ENCODE measurements around the gene KLHL40. TPM values are rescaled to one million over a fixed set of nuclear protein-coding genes. Genes with fewer than 3 reads are reported as not detected.

KLHL40 gene
- total RNA-seq, 2 donors from 2014 or later: not detected

GRCh38 chr3:42683875-42684598 lies 1.3 kb upstream of the KLHL40 start:
- ATAC-seq (replicated peaks in 1 of 2) (peak; percentile 94 to 95), DNase-seq (peak; percentile 45 to 52)
- peaks cover 4 to 6% of the 10 kb centered on the region in 2 donors for H3K36me3 Mint-ChIP-seq (ENCODE audit: insufficient read depth in 2 of 2)
- H3K9me3 Mint-ChIP-seq: peaks cover 1% of the 10 kb centered on the region in 2 donors
- H3K4me1 Mint-ChIP-seq (ENCODE audit: low read depth): peaks cover 31% of the 10 kb centered on the region
- H3K4me3 Mint-ChIP-seq: no peak overlapping the region
- H3K27ac Mint-ChIP-seq: no peak overlapping the region
- H3K27me3 Mint-ChIP-seq (ENCODE audit: low read depth): peaks cover 44% of the 10 kb centered on the region

- Mint-ChIP-seq H3K36me3 (ENCODE audit: insufficient read depth in 2 of 2) (peaks cover 3% of the 10 kb centered on the region in 2 donors), H3K4me1 (ENCODE audit: low read depth) (peaks cover 28% of the 10 kb centered on the region), H3K27me3 (ENCODE audit: low read depth) (peaks cover 46% of the 10 kb centered on the region), H3K27ac (no peak overlapping the region), H3K4me3 (no peak overlapping the region), H3K9me3 (no peaks in the 10 kb centered on the region)
- DNase-seq (no peak), ATAC-seq (replicated peaks in 1 of 2) (no peak)
Measured at GRCh38 chr3:42684632-42685362, 540 bp upstream of the KLHL40 start.

DNA sequence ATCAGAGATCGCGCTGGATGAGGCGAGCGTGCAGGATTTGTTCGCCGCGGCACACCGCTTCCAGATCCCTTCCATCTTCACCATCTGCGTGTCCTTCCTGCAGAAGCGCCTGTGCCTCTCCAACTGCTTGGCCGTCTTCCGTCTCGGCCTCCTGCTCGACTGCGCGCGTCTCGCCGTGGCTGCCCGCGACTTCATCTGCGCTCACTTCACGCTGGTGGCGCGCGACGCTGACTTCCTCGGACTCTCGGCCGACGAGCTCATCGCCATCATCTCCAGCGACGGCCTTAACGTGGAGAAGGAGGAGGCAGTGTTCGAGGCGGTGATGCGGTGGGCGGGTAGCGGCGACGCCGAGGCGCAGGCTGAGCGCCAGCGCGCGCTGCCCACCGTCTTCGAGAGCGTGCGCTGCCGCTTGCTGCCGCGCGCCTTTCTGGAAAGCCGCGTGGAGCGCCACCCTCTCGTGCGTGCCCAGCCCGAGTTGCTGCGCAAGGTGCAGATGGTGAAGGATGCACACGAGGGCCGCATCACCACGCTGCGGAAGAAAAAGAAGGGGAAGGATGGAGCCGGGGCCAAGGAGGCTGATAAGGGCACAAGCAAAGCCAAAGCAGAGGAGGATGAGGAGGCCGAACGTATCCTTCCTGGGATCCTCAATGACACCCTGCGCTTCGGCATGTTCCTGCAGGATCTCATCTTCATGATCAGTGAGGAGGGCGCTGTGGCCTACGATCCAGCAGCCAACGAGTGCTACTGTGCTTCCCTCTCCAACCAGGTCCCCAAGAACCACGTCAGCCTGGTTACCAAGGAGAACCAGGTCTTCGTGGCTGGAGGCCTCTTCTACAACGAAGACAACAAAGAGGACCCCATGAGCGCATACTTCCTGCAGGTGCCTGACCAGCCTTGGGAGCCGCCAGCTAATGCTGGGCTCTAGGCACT lies 819 bp downstream of the KLHL40 start:
- Mint-ChIP-seq H3K9me3 (no peaks in the 10 kb centered on the region), H3K36me3 (ENCODE audit: insufficient read depth in 2 of 2) (no peaks in the 10 kb centered on the region), H3K4me3 (peak overlapping the region; percentile 46 to 77), H3K4me1 (ENCODE audit: low read depth) (peaks cover 20% of the 10 kb centered on the region), H3K27ac (no peak overlapping the region), H3K27me3 (ENCODE audit: low read depth) (peaks cover 51% of the 10 kb centered on the region)
- DNase-seq (no peak), ATAC-seq (replicated peaks in 1 of 2) (no peak)

DNA sequence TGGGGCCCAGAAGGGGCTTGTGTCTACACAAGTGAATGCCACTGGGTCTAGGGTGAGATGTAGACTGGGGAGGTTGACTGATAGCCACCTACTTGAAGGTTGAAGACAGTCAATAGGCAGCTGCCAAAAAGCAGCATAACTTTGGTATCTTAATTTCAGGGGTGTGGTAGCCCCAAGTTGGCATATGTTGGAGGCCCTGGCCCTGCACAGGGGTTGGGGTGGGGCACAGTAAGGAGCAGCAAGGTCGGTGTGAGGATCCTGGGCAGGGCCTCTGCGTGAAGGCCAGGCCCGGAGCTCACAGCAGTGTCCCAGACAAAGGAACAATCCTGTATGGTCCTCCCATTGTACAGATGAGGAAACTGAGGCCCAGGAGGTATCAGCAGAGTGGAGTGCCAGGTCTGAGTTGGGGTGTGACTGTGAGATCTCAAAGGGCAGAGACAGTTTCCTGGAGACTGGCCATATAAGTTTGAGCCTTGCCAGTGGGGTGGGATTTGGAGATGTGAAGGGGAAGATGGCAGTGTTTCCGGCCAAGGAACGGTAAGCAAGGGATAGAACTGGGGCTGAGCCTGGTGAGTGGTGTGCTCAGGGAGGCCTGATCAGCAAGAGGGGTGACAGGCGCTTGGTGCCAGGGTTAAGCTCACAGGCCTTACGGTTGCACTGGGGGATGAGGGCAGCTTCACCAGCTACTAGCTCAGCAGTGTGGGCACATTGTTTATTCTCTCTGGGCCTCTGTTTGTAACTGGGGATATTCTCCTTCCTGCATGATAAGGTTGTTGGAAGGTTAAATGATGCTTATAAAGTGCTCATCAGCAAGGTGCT lies 1.7 kb downstream of the KLHL40 start:
- peaks cover 20% of the 10 kb centered on the region for H3K4me1 Mint-ChIP-seq (ENCODE audit: low read depth)
- H3K27ac Mint-ChIP-seq: no peak overlapping the region
- no peaks in the 10 kb centered on the region for H3K36me3 Mint-ChIP-seq (ENCODE audit: insufficient read depth in 2 of 2)
- no peaks in the 10 kb centered on the region for H3K9me3 Mint-ChIP-seq
- peaks cover 42% of the 10 kb centered on the region for H3K27me3 Mint-ChIP-seq (ENCODE audit: low read depth)
- no peak for DNase-seq
- no peak for ATAC-seq (replicated peaks in 1 of 2)
- H3K4me3 Mint-ChIP-seq: no peak overlapping the region

- no peak overlapping the region for H3K4me3 Mint-ChIP-seq
- H3K27me3 Mint-ChIP-seq (ENCODE audit: low read depth): peaks cover 36% of the 10 kb centered on the region
- H3K4me1 Mint-ChIP-seq (ENCODE audit: low read depth): peaks cover 16% of the 10 kb centered on the region
- H3K9me3 Mint-ChIP-seq: no peaks in the 10 kb centered on the region
- no peak overlapping the region for H3K27ac Mint-ChIP-seq
- ATAC-seq (replicated peaks in 1 of 2) (no peak), DNase-seq (no peak)
- H3K36me3 Mint-ChIP-seq (ENCODE audit: insufficient read depth in 2 of 2): no peaks in the 10 kb centered on the region
Measured at GRCh38 chr3:42688016-42688415, 2.7 kb downstream of the KLHL40 start.

- Mint-ChIP-seq H3K27me3 (ENCODE audit: low read depth) (peaks cover 30% of the 10 kb centered on the region), H3K4me3 (no peak overlapping the region), H3K4me1 (ENCODE audit: low read depth) (peaks cover 8% of the 10 kb centered on the region), H3K27ac (no peak overlapping the region), H3K9me3 (no peaks in the 10 kb centered on the region), H3K36me3 (ENCODE audit: insufficient read depth in 2 of 2) (no peaks in the 10 kb centered on the region)
- ATAC-seq (replicated peaks in 1 of 2): no peak
- no peak for DNase-seq
Measured at GRCh38 chr3:42688487-42689420, 3.4 kb downstream of the KLHL40 start.

GRCh38 chr3:42689421-42690014 lies 4.2 kb downstream of the KLHL40 start:
- DNase-seq (no peak), ATAC-seq (replicated peaks in 1 of 2) (no peak)
- H3K4me1 Mint-ChIP-seq (ENCODE audit: low read depth): peaks cover 6% of the 10 kb centered on the region
- H3K4me3 Mint-ChIP-seq: no peak overlapping the region
- H3K27ac Mint-ChIP-seq: no peak overlapping the region
- H3K9me3 Mint-ChIP-seq: no peaks in the 10 kb centered on the region
- H3K27me3 Mint-ChIP-seq (ENCODE audit: low read depth): peaks cover 30% of the 10 kb centered on the region
- H3K36me3 Mint-ChIP-seq (ENCODE audit: insufficient read depth in 2 of 2): no peaks in the 10 kb centered on the region

DNA sequence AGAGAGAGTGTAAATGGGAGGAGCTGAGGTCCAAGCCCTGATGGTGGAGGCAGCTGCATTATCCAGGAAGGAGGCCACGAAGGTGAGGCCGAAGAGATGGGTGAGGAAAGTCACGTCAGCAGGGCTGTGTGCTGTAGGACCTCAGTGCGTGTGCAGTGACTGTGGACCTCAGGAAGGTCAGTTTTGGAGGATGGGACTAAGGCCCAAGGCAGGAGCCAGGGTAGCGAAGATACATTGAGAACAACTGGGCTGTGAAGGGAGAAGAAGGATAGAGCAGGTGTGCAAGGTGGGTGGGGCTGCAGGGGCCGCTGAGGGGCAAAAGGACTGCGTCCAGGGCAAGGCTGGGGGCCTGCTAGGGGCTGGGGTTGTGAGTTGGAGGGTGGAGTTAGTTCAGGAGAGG lies 4.9 kb downstream of the KLHL40 start:
- H3K4me3 Mint-ChIP-seq: no peak overlapping the region
- H3K9me3 Mint-ChIP-seq: no peaks in the 10 kb centered on the region
- peaks cover 25% of the 10 kb centered on the region for H3K27me3 Mint-ChIP-seq (ENCODE audit: low read depth)
- no peaks in the 10 kb centered on the region for H3K36me3 Mint-ChIP-seq (ENCODE audit: insufficient read depth in 2 of 2)
- H3K4me1 Mint-ChIP-seq (ENCODE audit: low read depth): peaks cover 6% of the 10 kb centered on the region
- DNase-seq (no peak), ATAC-seq (replicated peaks in 1 of 2) (no peak)
- H3K27ac Mint-ChIP-seq: no peak overlapping the region

DNA sequence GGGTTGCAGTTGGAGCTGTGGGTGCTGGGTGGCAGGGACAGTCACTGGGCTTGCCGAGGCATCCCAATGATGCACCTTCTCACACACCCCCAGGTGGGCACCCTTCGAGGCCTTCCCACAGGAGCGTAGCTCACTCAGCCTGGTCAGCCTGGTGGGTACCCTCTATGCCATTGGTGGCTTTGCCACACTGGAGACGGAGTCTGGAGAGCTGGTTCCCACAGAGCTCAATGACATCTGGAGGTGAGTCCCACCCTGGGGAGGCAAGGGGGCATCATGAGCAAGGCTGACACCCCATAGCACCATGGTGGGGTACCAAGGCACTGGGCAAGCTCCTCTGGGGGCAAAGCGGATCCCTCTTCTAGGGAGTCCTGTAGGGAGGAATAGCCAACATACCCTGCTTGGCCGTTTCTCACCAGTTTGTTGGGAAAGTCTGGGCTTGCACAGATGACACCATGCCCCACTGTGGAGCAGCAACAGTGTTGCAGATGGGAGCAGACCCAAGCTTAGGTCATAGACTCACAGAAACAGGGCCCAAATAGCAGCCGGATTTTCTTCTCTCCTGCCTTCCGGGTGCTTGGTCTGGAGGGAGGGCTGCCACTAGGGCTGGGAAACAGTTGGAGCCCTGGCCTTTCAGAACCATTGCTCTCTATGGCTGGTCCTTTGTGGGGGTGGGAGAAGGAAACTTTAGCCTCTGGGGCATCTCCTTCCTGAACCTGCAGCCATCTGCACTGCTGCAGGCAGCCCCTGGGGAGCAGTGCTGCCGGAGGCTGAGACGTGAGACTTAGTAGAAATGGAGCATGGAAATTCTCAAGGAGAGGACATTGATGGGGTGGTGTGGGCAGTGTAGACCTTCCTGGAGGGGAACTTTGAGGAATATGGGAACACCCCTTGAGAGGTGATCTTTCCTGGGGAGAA lies 5.7 kb downstream of the KLHL40 start:
- Mint-ChIP-seq H3K27me3 (ENCODE audit: low read depth) (peaks cover 19% of the 10 kb centered on the region), H3K4me1 (ENCODE audit: low read depth) (peaks cover 1% of the 10 kb centered on the region), H3K36me3 (ENCODE audit: insufficient read depth in 2 of 2) (no peaks in the 10 kb centered on the region), H3K27ac (no peak overlapping the region), H3K9me3 (no peaks in the 10 kb centered on the region), H3K4me3 (no peak overlapping the region)
- no peak for DNase-seq
- no peak for ATAC-seq (replicated peaks in 1 of 2)

DNA sequence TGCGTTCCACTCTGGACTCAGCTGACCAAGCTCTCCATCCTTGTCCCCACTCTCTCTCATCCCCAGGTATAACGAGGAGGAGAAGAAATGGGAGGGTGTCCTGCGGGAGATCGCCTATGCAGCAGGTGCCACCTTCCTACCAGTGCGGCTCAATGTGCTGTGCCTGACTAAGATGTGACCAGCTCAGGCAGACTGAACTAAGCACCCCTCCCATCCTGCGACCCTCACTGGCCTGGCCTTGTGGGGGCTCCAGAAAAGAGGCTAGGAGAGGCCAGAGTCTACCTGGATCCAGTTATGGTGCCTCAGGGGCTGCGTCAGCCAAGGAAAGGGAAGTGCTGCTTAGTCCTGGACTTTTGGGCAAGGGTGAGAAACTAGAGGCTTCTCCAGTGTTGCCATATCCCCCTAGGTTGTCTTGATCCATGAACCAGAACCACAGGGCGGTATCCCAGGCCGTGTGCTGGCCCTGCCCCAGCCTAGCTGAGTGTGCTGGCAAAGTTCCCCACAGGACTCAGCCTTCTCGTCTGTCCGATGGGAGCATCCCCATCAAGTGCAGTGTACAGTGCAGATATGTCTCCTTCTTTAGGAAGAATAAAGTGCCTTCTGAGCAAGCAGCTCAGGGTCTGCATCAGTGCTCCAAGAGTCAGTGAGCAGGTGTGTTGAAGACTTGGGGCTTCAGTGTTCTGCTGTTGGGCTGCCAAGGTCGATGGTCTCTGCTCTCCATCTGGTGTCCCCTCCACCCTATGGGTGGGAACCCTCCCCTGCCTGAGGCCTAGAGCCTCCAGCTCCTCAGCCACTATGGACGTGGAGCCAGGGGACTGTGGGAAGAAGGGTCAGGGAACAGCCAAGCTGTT lies 6.7 kb downstream of the KLHL40 start:
- no peaks in the 10 kb centered on the region for H3K4me1 Mint-ChIP-seq (ENCODE audit: low read depth)
- peaks cover 10% of the 10 kb centered on the region for H3K27me3 Mint-ChIP-seq (ENCODE audit: low read depth)
- H3K4me3 Mint-ChIP-seq: no peak overlapping the region
- H3K9me3 Mint-ChIP-seq: no peaks in the 10 kb centered on the region
- no peak for DNase-seq
- ATAC-seq (replicated peaks in 1 of 2): no peak
- H3K27ac Mint-ChIP-seq: no peak overlapping the region
- H3K36me3 Mint-ChIP-seq (ENCODE audit: insufficient read depth in 2 of 2): no peaks in the 10 kb centered on the region

Measured in activated T-cell treated with anti-CD3 and anti-CD28 coated beads, Interleukin-2, amount 50 U/mL, for 72 hours (primary cell).